KOPT-K1 (cell line): ENCODE results near the gene ZNF462.

Experiments
- H3K27ac ChIP-seq: fragments of 200-600 bp; sonication (generic); 2 replicates; pipeline ENCODE4 v1.5.1; 2016; ENCODE audit warnings: antibody characterized with exemption, mild to moderate bottlenecking, low read depth, low read length; ENCODE audit not compliant: poor library complexity, severe bottlenecking
- H3K36me3 ChIP-seq: fragments of 200-600 bp; sonication (generic); 2 replicates; pipeline ENCODE4 v1.5.1; 2017; ENCODE audit warnings: antibody characterized with exemption, mild to moderate bottlenecking, low read length, moderate library complexity; ENCODE audit not compliant: insufficient read depth
- H3K9me3 ChIP-seq: fragments of 200-600 bp; sonication (generic); 2 replicates; pipeline ENCODE4 v1.5.1; 2017; ENCODE audit warnings: antibody characterized with exemption, low read length, mild to moderate bottlenecking; ENCODE audit not compliant: insufficient read depth, poor library complexity, severe bottlenecking

The ZNF462 gene

GRCh38 chr9:106921341-106921899, 58.5 kb downstream of the ZNF462 start:
- no peaks in the 10 kb centered on the region for H3K9me3 ChIP-seq
- H3K36me3 ChIP-seq = no peaks in the 10 kb centered on the region
- no peak overlapping the region for H3K27ac ChIP-seq

GRCh38 chr9:106922026-106922425, 59.1 kb downstream of the ZNF462 start:
- H3K27ac ChIP-seq = no peak overlapping the region
- no peaks in the 10 kb centered on the region for H3K9me3 ChIP-seq
- no peaks in the 10 kb centered on the region for H3K36me3 ChIP-seq

- no peaks in the 10 kb centered on the region for H3K9me3 ChIP-seq
- no peak overlapping the region for H3K27ac ChIP-seq
- no peaks in the 10 kb centered on the region for H3K36me3 ChIP-seq
Measured at GRCh38 chr9:106925392-106925791, 62.4 kb downstream of the ZNF462 start.

- Histone ChIP-seq H3K36me3 (no peaks in the 10 kb centered on the region), H3K9me3 (no peaks in the 10 kb centered on the region), H3K27ac (no peak overlapping the region)
Measured at GRCh38 chr9:106927916-106928315, 65.0 kb downstream of the ZNF462 start.

- Histone ChIP-seq H3K9me3 (no peaks in the 10 kb centered on the region), H3K27ac (no peak overlapping the region), H3K36me3 (no peaks in the 10 kb centered on the region)
Measured at GRCh38 chr9:106928350-106928749, 65.4 kb downstream of the ZNF462 start.

GRCh38 chr9:106929471-106930177, 66.7 kb downstream of the ZNF462 start:
- Histone ChIP-seq H3K27ac (no peak overlapping the region), H3K9me3 (no peaks in the 10 kb centered on the region), H3K36me3 (no peaks in the 10 kb centered on the region)

- Histone ChIP-seq H3K36me3 (no peaks in the 10 kb centered on the region), H3K9me3 (no peaks in the 10 kb centered on the region), H3K27ac (no peak overlapping the region)
Measured at GRCh38 chr9:106930477-106930876, 67.5 kb downstream of the ZNF462 start.

GRCh38 chr9:106931466-106931865, 68.5 kb downstream of the ZNF462 start:
- no peak overlapping the region for H3K27ac ChIP-seq
- H3K36me3 ChIP-seq = no peaks in the 10 kb centered on the region
- no peaks in the 10 kb centered on the region for H3K9me3 ChIP-seq

- no peak overlapping the region for H3K27ac ChIP-seq
- no peaks in the 10 kb centered on the region for H3K9me3 ChIP-seq
- no peaks in the 10 kb centered on the region for H3K36me3 ChIP-seq
Measured at GRCh38 chr9:106932178-106932577, 69.2 kb downstream of the ZNF462 start.

GRCh38 chr9:106932675-106933074, 69.7 kb downstream of the ZNF462 start:
- Histone ChIP-seq H3K27ac (no peak overlapping the region), H3K36me3 (no peaks in the 10 kb centered on the region), H3K9me3 (no peaks in the 10 kb centered on the region)

- H3K9me3 ChIP-seq = no peaks in the 10 kb centered on the region
- no peaks in the 10 kb centered on the region for H3K36me3 ChIP-seq
- H3K27ac ChIP-seq = no peak overlapping the region
Measured at GRCh38 chr9:106933470-106933869, 70.5 kb downstream of the ZNF462 start.

- Histone ChIP-seq H3K9me3 (no peaks in the 10 kb centered on the region), H3K27ac (no peak overlapping the region), H3K36me3 (no peaks in the 10 kb centered on the region)
Measured at GRCh38 chr9:106934442-106935238, 71.7 kb downstream of the ZNF462 start.

- Histone ChIP-seq H3K36me3 (no peaks in the 10 kb centered on the region), H3K9me3 (no peaks in the 10 kb centered on the region)
Measured at GRCh38 chr9:106936680-106937079, 73.7 kb downstream of the ZNF462 start.

GRCh38 chr9:106941916-106942315, 79.0 kb downstream of the ZNF462 start:
- Histone ChIP-seq H3K9me3 (no peaks in the 10 kb centered on the region), H3K27ac (no peak overlapping the region), H3K36me3 (no peaks in the 10 kb centered on the region)

More at GRCh38 chr9:106936680-106937079, 73.7 kb downstream of the ZNF462 start:
- H3K27ac ChIP-seq = no peak overlapping the region
